HuH-7 (cell line): Measurements from ENCODE around the gene TRPM3.

Experiments used
- DNase-seq: peaks from one replicate; pipeline ENCODE4 v3.0.0; 2011; ENCODE audit warnings: low spot score

Gene TRPM3

GRCh38 chr9:71121275-71122021, at the start of gene TRPM3:
Gene TRPM3 (minus strand): TSS chr9:71121621. CDS start chr9:71121354, 267 bp downstream.
- DNase-seq, result no peak

GRCh38 chr9:71168418-71168817, 47.0 kb upstream of the TRPM3 start:
- DNase-seq, result no peak

- no peak for DNase-seq
These were observed 40.7 kb upstream of the TRPM3 start for GRCh38 chr9:71162126-71162525.

- DNase-seq, result no peak
These were observed 36.3 kb upstream of the TRPM3 start for GRCh38 chr9:71157731-71158130.

- no peak for DNase-seq
These were observed 25.9 kb upstream of the TRPM3 start for GRCh38 chr9:71147368-71147767.

- no peak for DNase-seq
These were observed 25.1 kb upstream of the TRPM3 start for GRCh38 chr9:71146511-71146910.

GRCh38 chr9:71145179-71145578, 23.8 kb upstream of the TRPM3 start:
- no peak for DNase-seq

GRCh38 chr9:71144495-71144894, 23.1 kb upstream of the TRPM3 start:
- DNase-seq, result no peak

- DNase-seq, result no peak
These were observed 15.3 kb upstream of the TRPM3 start for GRCh38 chr9:71136696-71137095.

- DNase-seq, result no peak
These were observed 9.7 kb upstream of the TRPM3 start for GRCh38 chr9:71131145-71131544.

GRCh38 chr9:71130521-71130920, 9.1 kb upstream of the TRPM3 start:
- DNase-seq, result no peak

GRCh38 chr9:71128796-71129195, 7.4 kb upstream of the TRPM3 start:
- no peak for DNase-seq

GRCh38 chr9:71127301-71127700, 5.9 kb upstream of the TRPM3 start:
- DNase-seq, result no peak

GRCh38 chr9:71122421-71122820, 1.0 kb upstream of the TRPM3 start:
- DNase-seq, result no peak

- DNase-seq, result no peak
These were observed 528 bp upstream of the TRPM3 start for GRCh38 chr9:71122022-71122275.

- DNase-seq, result no peak
These were observed 747 bp downstream of the TRPM3 start for GRCh38 chr9:71120501-71121247.

GRCh38 chr9:71119746-71120145, 1.7 kb downstream of the TRPM3 start:
- no peak for DNase-seq

GRCh38 chr9:71118324-71118723, 3.1 kb downstream of the TRPM3 start:
- DNase-seq, result no peak

- DNase-seq, result no peak
These were observed 5.9 kb downstream of the TRPM3 start for GRCh38 chr9:71115448-71115975.

GRCh38 chr9:71112866-71113265, 8.6 kb downstream of the TRPM3 start:
- no peak for DNase-seq

- DNase-seq, result no peak
These were observed 12.5 kb downstream of the TRPM3 start for GRCh38 chr9:71108937-71109336.

- DNase-seq, result no peak
These were observed 14.4 kb downstream of the TRPM3 start for GRCh38 chr9:71106992-71107391.

- no peak for DNase-seq
These were observed 16.2 kb downstream of the TRPM3 start for GRCh38 chr9:71105192-71105591.

GRCh38 chr9:71098801-71099200, 22.6 kb downstream of the TRPM3 start:
- DNase-seq, result no peak
